NCI-H460 (cell line): ENCODE results near the gene FUS. TPM values are rescaled to one million over a fixed set of nuclear protein-coding genes. Genes with fewer than 3 reads are reported as not detected.
"Not testable (repeated sequence)": the region's sequence is repeated elsewhere in the genome, so short reads cannot be mapped to it uniquely, and the experiment has no call there.

ENCODE experiments used
- DNase-seq: peaks from one replicate; pipeline ENCODE4 v3.0.0-alpha.2; 2016; ENCODE audit warnings: low read depth; ENCODE audit errors: extremely low read depth
- total RNA-seq: library from RNA; depleted of rRNA; stranded (reverse); fragments of >200 nt; shearing (Covaris generic); gene quantifications from 2 replicates; pipeline ENCODE4 v1.2.3, GENCODE V29; 2014

FUS gene
- total RNA-seq, 1 experiment from 2014 or later = 27.3 TPM

DNA sequence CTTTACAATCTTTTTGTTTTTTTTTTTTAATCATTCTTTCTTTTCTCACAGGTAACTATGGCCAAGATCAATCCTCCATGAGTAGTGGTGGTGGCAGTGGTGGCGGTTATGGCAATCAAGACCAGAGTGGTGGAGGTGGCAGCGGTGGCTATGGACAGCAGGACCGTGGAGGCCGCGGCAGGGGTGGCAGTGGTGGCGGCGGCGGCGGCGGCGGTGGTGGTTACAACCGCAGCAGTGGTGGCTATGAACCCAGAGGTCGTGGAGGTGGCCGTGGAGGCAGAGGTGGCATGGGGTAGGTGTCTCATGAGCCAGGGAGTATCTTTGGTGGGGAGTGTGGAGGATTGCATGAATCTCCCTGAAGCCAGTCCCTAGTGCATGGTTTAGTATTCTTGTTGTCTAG, 4.9 kb downstream of the FUS start:
- no peak for DNase-seq

GRCh38 chr16:31185339-31185738, 5.4 kb downstream of the FUS start:
- DNase-seq = no peak

- no peak for DNase-seq
Observed at GRCh38 chr16:31186176-31186575, 6.2 kb downstream of the FUS start.

GRCh38 chr16:31186930-31187807, 7.2 kb downstream of the FUS start:
- no peak for DNase-seq

GRCh38 chr16:31187808-31188189, 7.9 kb downstream of the FUS start:
- no peak for DNase-seq

DNA sequence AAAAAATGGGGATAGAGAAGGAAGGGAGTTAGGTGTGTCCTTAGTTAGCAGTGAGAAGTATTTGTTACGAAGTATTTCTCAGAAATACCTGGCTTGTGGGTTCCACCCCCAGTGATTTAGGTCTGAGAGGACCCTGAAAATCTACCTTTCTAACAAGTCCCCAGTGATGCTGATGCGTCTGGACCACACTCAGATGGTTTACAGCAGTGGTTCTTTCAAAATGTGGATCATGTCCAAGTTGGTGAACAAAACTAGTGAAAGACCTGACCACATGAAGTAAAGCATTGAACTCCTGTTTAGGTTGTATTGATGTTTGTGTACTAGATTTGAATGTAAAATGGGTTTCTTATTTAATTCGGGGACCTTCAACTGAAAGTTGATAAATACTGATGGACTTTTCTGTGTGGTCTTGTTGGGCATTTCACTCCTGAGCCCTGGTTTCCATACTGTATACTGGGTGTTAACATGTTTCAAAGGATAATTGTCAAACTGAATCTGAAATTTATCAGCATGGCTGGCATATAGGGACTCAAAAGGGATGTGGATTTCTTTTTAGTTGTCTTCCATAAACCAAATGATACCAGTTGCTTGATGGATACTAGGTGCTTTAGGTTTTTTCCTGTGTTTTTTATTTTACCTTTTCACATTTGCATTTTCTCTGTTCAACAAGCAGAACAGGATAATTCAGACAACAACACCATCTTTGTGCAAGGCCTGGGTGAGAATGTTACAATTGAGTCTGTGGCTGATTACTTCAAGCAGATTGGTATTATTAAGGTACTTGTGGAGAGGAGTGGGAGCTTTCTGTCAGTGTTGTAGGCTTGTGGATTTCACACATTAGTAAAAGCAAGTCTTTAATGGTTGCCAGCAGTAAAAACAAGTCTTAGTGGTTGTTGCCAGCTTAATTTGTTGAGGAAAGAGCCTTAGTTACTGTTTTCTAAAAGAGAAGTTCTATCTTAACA, 8.8 kb downstream of the FUS start:
- DNase-seq = no peak

DNA sequence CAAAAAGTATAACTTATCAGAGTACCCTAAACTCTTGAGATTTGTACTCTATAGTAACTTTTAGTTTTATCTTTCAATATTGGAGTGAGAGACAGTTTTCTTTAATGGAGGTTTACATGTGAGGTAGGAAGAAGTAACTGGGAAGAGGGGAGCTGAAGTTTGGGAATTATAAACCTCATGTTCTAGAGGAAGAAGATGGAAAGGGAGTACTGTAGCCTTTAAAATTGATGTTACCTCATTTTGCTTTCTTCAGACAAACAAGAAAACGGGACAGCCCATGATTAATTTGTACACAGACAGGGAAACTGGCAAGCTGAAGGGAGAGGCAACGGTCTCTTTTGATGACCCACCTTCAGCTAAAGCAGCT, 9.5 kb downstream of the FUS start:
- DNase-seq = no peak

- DNase-seq = no peak
Observed at GRCh38 chr16:31190061-31190460, 10.1 kb downstream of the FUS start.

DNA sequence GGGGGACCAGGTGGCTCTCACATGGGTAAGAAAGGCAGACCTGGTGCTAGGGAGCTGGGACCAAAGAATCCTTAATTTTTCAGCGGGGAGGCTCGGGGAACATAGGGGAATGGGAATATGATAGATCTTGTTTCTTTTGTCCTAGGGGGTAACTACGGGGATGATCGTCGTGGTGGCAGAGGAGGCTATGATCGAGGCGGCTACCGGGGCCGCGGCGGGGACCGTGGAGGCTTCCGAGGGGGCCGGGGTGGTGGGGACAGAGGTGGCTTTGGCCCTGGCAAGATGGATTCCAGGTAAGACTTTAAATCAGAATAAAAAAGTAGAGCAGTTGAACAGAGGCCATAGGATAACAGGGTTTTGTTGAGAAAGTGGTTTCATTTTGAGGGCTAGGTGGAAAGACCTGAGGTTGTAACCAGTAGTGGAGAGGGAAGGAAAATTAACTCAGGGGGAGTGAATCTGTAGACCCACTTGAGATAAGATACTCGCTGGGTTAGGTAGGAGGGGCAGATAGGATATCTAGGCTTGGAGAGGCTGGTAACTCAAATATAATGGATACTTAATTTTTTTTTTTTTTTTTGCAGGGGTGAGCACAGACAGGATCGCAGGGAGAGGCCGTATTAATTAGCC, 11.0 kb downstream of the FUS start:
- DNase-seq = no peak

- no peak for DNase-seq
Observed at GRCh38 chr16:31191697-31192428, 11.9 kb downstream of the FUS start.

DNA sequence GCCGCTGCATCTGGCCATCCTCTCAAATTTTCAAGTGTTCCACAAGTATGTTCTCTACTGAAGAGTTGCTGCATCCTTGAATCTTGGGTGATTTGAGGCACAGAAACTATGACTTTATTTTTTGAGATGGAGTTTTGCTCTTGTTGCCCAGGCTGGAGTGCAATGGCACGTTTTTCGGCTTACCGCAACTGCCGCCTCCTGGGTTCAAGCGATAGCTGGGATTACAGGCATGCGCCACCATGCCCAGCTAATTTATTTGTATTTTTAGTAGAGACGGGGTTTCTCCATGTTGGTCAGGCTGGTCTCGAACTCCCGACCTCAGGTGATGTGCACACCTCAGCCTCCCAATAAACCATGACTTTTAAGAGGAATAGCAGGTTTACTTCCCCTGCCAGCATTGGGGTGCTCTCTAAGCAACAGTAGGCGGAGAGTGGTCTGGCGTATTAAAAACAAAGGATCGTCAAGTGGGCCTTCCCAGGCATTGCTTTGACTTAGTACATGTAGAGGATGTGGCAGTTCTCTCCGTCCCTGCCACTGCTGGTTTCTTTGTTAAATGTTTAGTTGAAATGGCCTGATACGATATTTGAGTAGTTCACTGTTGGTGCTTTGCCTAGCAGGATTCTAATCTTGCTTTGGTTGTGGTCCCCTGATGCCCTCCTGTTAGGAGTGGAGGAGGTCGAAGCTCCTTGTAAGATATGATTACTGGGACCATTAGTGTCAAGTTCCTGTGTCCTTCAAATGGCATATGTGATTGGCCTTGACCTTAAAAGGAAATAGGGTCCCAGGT, 13.1 kb downstream of the FUS start:
- DNase-seq = no peak

DNA sequence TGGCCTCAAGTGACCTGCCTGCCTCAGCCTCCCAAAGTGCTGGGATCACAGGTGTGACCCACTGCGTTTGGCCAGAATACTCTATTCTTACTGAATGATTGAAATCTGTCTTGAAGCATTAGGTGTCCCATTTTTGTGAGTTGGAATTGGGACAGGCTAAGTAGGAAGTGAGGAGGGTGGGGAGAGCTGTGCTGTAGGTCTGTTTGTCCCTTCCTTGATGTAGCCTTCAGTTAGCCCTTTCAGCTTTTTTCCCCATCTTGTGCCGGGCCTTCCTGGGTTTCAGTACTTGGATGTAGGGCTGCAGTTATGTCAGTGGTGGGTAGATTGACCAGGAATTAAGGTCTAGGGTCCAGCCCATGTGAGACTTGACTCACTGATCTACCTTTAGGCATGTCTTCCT, 13.9 kb downstream of the FUS start:
- DNase-seq = no peak

DNA sequence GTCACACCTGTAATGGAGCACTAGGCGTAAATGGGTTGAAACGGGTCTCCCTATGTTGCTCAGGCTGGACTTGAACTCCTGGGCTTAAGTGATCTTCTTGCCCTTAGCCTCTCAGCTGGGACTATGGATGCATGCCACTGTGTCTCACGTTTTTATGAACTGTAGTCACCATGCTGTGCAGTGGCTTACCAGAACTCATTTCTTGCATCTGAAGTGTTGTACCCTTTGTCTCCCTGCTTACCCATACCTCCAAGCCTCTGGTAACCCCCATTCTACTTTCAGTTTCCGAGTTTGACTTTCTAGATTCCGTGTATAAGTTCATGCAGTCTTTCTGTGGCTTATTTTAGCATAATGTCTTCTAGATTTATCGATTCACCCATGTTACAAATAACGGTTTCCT, 15.0 kb downstream of the FUS start:
- DNase-seq = no peak

DNA sequence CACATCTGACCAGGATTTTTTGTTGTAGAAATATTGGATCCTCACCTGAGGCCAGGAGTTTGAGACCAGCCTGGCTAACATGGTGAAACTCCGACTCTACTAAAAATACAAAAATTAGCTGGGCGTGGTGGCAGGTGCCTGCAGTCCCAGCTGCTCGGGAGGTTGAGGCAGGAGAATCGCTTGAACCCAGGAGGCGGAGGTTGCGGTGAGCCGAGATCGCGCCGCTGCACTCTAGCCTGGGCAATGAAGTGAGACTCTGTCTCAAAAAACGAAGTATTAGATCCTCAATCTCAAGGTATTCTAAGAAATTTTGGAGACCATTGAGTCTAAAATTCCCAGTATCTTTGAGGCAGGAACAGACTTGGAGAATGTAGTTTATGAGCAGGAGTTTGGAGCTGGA, 15.9 kb downstream of the FUS start:
- not testable (repeated sequence) for DNase-seq

DNA sequence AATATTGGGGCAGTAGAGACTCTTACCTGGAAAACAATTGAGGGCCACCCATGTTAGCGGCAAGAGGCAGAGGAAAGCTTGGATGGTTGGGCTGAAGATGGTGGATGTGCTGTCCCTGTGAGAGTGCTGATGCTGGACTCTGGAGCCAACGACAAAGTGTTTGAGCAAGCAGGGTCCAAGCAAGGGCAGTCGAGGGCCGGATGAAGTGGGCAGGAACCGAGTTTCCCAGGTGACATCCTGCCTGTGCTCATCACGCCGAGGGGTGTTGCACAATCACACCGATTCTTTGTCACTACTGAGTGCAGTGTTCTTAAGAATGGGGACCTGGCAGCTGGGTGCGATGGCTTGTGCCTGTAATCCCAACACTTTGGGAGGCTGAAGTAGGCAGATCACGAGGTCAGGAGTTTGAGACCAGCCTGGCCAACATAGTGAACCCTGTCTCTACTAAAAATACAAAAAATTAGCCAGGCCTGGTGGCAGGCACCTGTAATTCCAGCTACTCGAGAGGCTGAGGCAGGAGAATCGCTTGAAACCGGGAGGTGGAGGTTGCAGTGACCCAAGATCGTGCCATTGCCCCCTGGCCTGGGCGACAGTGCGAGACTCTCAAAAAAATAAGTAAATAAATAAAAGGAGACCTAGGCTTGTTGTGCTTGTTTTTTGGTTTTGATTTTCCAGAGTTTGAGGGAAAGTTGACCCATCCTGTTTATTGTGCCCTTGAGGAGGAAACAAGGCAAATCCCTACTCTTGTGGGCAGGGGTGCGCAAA, 16.6 kb downstream of the FUS start:
- no peak for DNase-seq

DNA sequence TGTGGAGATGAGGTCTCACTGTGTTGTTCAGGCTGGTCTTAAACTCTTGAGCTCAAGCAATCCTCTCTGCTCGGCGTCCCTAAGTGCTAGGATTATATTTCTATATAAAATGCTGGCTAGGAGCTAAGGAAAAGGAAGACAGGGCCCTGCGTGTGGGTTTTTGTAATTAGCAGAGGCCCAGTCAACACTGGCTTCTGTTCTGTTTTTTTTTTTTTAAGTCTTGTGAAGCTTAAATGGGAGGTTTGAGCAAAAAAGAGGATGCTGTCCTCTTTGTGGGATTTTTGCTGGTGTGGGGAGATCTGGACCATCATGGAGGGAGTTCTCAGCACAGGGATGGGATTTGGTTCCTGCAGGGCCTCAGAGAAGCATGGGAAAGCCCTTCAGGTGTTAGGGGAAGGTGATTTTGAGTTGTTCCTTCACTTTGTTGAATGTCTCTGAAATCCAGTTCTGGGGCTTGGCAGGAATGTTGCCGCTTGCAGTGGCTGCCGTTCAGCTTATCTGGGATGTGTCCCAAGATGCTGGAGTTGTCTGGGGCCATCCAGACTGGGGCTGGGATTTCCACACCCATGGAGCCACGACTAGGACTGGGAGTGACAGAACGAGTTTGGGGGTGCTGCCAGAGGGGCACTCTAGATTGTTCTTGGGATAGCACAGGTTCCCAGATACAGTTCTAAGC, 18.4 kb downstream of the FUS start:
- DNase-seq = no peak

DNA sequence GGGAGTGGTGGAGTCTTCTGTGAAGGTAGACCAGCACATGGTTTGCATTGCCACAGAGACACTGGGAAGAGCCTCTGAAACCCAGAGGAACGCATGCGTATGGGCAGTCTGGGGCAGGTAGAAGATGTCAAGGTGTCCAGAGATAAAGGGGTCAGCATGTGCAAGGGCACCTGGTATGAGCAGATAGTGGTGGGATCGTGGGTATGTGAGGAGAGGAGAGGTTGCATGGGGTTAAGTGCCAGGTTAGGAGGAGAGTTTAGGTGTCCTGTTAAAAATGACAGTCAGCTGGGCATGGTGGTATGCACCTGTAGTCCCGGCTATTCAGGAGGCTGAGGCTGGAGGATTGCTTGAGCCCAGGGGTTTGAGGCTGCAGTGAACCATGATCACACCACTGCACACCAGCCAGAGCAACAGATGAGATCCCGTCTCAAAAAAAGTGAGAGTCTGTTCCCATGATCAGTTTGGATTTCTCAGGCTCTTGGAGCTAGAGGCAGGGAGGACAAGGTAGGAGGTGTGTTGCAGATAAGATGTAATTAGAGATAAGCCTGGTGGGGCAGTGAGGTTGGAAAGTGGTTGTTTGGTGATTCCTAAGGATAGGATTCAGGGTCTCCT, 19.6 kb downstream of the FUS start:
- no peak for DNase-seq

- DNase-seq = not testable (repeated sequence)
Observed at GRCh38 chr16:31200111-31200510, 20.2 kb downstream of the FUS start.
